VCaP (cell line): ENCODE measurements around the gene MARK4.
A peak's percentile ranks its signal among the peaks of the same experiment; 100 is the strongest.

Source experiments
- H3K27ac ChIP-seq: fragments of 450-650 bp; 2 replicates; pipeline ENCODE4 v1.5.1; 2017
- CTCF ChIP-seq: fragments of 450-650 bp; conservative IDR thresholded peaks from 2 replicates; pipeline ENCODE4 v1.5.1; 2017; ENCODE audit warnings: mild to moderate bottlenecking, moderate library complexity

Gene MARK4

DNA sequence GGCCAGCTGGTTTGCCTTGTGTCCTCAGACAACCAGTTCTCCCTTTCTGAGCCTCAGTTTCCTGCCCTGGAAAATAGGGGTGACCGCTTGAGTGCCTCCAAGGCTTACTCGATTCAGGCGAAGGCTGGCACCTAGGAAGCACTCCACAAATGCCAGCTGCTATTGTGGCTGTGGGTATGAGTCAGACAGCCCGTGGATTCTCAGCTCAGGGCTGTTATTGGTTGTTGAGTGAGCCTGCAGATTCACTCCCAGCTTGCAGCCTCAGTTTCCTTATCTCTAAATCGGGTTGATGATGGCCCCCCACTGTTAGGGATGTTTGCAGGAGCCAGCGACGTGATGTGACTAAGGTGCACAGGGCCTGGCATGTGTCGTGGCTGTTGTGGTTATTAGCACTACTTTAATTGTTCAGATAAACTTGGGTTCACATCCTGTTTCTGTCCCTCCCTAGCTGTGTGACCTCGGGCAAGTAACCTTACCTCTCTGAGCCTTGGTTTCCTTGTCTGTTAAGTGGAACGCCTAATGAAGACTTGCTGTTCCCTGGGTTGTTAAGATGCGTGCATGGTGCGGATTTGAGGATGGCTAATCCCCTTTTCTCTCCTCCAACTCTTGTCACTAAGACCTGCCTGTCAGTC lies 2.4 kb downstream of the MARK4 start:
- H3K27ac ChIP-seq: no peak overlapping the region
- no peak for TF ChIP-seq CTCF

DNA sequence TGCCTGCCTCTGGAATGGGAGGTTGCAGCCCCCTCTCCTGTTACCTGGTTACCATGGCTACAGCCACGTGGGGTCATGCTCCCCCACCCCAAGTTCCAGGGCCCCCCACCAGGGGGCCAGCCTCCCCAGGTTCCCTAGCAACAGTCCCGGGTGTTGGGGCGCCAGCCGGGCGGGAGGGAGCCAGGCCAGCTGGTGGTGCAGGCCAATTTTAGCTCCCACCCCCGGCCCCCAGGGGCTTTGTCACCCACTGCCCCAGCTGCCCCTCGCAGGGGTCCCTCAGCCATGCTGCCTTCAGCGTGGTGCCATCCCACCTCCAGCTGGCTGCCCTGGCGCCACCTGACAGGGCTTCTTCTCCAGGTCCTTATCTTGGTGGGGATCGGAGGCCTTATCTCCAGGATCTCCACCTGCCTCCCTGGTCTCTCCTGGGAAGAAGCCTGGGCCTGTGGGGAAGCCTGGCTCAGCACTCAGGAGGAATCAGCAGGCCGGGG lies 3.0 kb downstream of the MARK4 start:
- peak overlapping the region; percentile 9; the same call in 1 of the 2 replicates for H3K27ac ChIP-seq
- peak; percentile 24; the same call in 1 of the 2 replicates for TF ChIP-seq CTCF

- TF ChIP-seq CTCF: no peak
- no peak overlapping the region for H3K27ac ChIP-seq
Measured at GRCh38 chr19:45255611-45256157, 4.6 kb downstream of the MARK4 start.

DNA sequence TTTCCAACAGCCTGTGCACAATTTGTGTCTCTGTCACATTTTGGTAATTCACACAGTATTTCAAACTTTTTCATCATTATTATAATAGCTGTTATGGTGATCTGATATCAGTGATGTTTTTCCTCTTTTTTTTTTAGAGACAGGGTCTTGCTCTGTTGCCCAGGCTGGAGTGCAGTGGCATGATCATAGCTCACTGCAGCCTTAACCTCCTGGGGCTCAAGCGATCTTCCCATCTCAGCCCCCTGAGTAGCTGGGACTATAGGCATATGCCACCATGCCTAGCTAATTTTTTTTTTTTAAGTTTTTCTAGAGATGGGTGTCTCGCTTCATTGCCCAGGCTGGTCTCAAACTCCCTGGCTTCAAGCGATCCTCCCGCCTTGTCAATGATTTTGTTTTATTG lies 5.8 kb downstream of the MARK4 start:
- no peak for TF ChIP-seq CTCF
- no peak overlapping the region for H3K27ac ChIP-seq

DNA sequence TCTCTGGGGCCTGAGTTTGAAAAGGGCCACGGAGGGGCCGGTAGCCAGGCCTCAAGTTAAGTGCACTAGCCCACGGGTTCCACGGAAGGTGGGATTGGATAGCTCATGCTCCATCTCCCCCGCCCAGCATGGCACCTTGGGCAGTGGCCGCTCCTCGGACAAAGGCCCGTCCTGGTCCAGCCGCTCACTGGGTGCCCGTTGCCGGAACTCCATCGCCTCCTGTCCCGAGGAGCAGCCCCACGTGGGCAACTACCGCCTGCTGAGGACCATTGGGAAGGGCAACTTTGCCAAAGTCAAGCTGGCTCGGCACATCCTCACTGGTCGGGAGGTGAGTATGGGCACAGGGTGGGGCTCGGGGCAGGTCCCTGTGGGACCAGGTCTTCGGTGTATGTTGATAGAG lies 7.8 kb downstream of the MARK4 start:
- no peak overlapping the region for H3K27ac ChIP-seq
- TF ChIP-seq CTCF: no peak

DNA sequence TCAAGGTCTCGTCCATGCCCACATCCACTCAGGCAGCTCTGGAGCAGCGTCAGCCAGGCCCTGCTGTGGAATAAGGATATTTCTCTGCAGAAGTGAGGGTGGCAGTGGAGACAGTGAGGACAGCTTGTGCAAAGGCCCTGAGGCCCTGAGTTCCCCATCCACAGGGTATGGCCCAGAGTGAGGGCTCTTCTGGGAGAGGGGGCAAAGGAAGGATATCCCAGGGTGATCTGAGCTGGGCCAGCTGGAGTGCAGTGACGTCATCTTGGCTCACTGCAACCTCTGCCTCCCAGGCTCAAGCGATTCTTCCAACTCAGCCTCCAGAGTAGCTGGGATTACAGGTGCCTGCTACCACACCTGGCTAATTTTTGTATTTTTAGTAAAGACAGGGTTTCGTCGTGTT lies 11.5 kb downstream of the MARK4 start:
- no peak for TF ChIP-seq CTCF
- H3K27ac ChIP-seq: no peak overlapping the region

- no peak overlapping the region for H3K27ac ChIP-seq
Measured at GRCh38 chr19:45263013-45263412, 11.9 kb downstream of the MARK4 start.

More at GRCh38 chr19:45263013-45263412, 11.9 kb downstream of the MARK4 start:
- no peak for TF ChIP-seq CTCF
